Fibroblast of lung (primary cell): ENCODE measurements around the gene KLK14. TPM values are rescaled to one million over a fixed set of nuclear protein-coding genes. Genes with fewer than 3 reads are reported as not detected.

Experiments used
- DNase-seq, 2 donors: peaks; one replicate each; pipeline versions ENCODE4 v3.0.0 to v3.0.0-alpha.2; 2010; ENCODE audit warnings: low read depth in 2 of 2
- H2AFZ ChIP-seq: 2 replicates; pipeline ENCODE4 v1.5.1; 2012; ENCODE audit warnings: low read length, control low read depth, inconsistent platforms
- H3K27ac ChIP-seq: 2 replicates; pipeline ENCODE4 v1.5.1; 2011; ENCODE audit warnings: low read length, control low read depth; ENCODE audit not compliant: insufficient read depth
- H3K27me3 ChIP-seq: 2 replicates; pipeline ENCODE4 v1.5.1; 2011; ENCODE audit warnings: mild to moderate bottlenecking, low read length; ENCODE audit not compliant: control insufficient read depth, insufficient read depth
- H3K36me3 ChIP-seq: 2 replicates; pipeline ENCODE4 v1.5.1; 2011; ENCODE audit warnings: low read length; ENCODE audit not compliant: control insufficient read depth, insufficient read depth
- H3K4me1 ChIP-seq: 2 replicates; pipeline ENCODE4 v1.5.1; 2011; ENCODE audit warnings: low read length; ENCODE audit not compliant: control insufficient read depth, insufficient read depth; ENCODE audit errors: extremely low read depth
- H3K4me2 ChIP-seq: 2 replicates; pipeline ENCODE4 v1.5.1; 2011; ENCODE audit warnings: low read length, control low read depth; ENCODE audit not compliant: insufficient read depth; ENCODE audit errors: extremely low read depth
- H3K4me3 ChIP-seq, 4 experiments: fragments of 200-600 bp in 1 of 4; sonication (generic) in 1 of 4; replicated peaks in 1 of 4; 2 replicates each; pipeline ENCODE4 v1.5.1; 2011 to 2016; ENCODE audit warnings: low read length in 4 of 4, low read depth in 3 of 4, mild to moderate bottlenecking in 3 of 4, control low read depth in 2 of 4, inconsistent platforms in 1 of 4, mixed read lengths in 1 of 4; ENCODE audit not compliant: insufficient read depth in 1 of 4; ENCODE audit errors: control extremely low read depth in 1 of 4
- H3K79me2 ChIP-seq: 2 replicates; pipeline ENCODE4 v1.5.1; 2012; ENCODE audit warnings: mild to moderate bottlenecking, low read length, inconsistent platforms; ENCODE audit not compliant: control insufficient read depth, insufficient read depth
- H3K9ac ChIP-seq: 2 replicates; pipeline ENCODE4 v1.5.1; 2011; ENCODE audit warnings: mild to moderate bottlenecking, low read length, control low read depth; ENCODE audit not compliant: insufficient read depth
- H3K9me3 ChIP-seq: 2 replicates; pipeline ENCODE4 v1.5.1; 2012; ENCODE audit warnings: low read depth, low read length; ENCODE audit not compliant: control insufficient read depth, insufficient read depth
- H4K20me1 ChIP-seq: 2 replicates; pipeline ENCODE4 v1.5.1; 2011; ENCODE audit warnings: low read length; ENCODE audit not compliant: control insufficient read depth, insufficient read depth; ENCODE audit errors: extremely low read depth
- CTCF ChIP-seq, 2 donors: IDR thresholded peaks in 1 of 2; conservative IDR thresholded peaks in 1 of 2; 1 replicate in 1 of 2; 2 replicates in 1 of 2; pipeline ENCODE4 v1.5.1; 2011 to 2012; ENCODE audit warnings: low read length in 2 of 2, control low read depth in 1 of 2, inconsistent platforms in 1 of 2, low read depth in 1 of 2, mild to moderate bottlenecking in 1 of 2
- EZH2 ChIP-seq: IDR thresholded peaks from 2 replicates; pipeline ENCODE4 v1.5.1; 2012; ENCODE audit warnings: low read length, control low read depth, mild to moderate bottlenecking; ENCODE audit errors: missing control alignments
- polyA plus RNA-seq, 2 donors: library from polyadenylated mRNA; depleted of rRNA in 1 of 2; stranded (reverse) in 1 of 2; unstranded in 1 of 2; fragments of >200 nt; gene quantifications; 2 replicates each; pipeline ENCODE4 v1.2.1, GENCODE V29; 2011 to 2012; ENCODE audit warnings: missing spikeins in 1 of 2
- total RNA-seq: library from RNA; depleted of rRNA; stranded (reverse); fragments of >200 nt; gene quantifications from 2 replicates; pipeline ENCODE4 v1.2.1, GENCODE V29; 2014

KLK14 gene
- total and polyA plus RNA-seq, 2 donors (not counting 1 experiment from before 2014, with no cell fraction given), result not detected

- DNase-seq, result no peak
- Histone ChIP-seq H4K20me1 (no peaks in the 10 kb centered on the region), H3K9me3 (no peaks in the 10 kb centered on the region), H3K79me2 (no peaks in the 10 kb centered on the region), H3K27me3 (no peaks in the 10 kb centered on the region), H3K36me3 (no peaks in the 10 kb centered on the region), H3K4me3 (no peak overlapping the region), H3K4me2 (no peak overlapping the region), H2AFZ (no peak overlapping the region), H3K27ac (no peak overlapping the region), H3K4me1 (no peaks in the 10 kb centered on the region), H3K9ac (no peak overlapping the region)
- TF ChIP-seq EZH2, result no peak
- no peak for TF ChIP-seq CTCF (conservative IDR thresholded peaks at IDR 0.05 in 1 of 2, IDR thresholded peaks at IDR 0.05 in 1 of 2; ENCODE audit: low read depth in 1 of 2, low read length in 2 of 2)
These were observed 36.4 kb upstream of the KLK14 start for GRCh38 chr19:51119101-51119500.

- H3K4me1 ChIP-seq, result no peaks in the 10 kb centered on the region
- no peak overlapping the region for H3K4me2 ChIP-seq
- no peak overlapping the region for H3K9ac ChIP-seq
- no peak overlapping the region for H3K4me3 ChIP-seq
- no peaks in the 10 kb centered on the region for H3K79me2 ChIP-seq
- TF ChIP-seq EZH2 (no peak), CTCF (conservative IDR thresholded peaks at IDR 0.05 in 1 of 2, IDR thresholded peaks at IDR 0.05 in 1 of 2; ENCODE audit: low read depth in 1 of 2, low read length in 2 of 2) (no peak)
- no peak for DNase-seq
- no peaks in the 10 kb centered on the region for H3K36me3 ChIP-seq
- H2AFZ ChIP-seq, result no peak overlapping the region
- H3K9me3 ChIP-seq, result no peaks in the 10 kb centered on the region
- H3K27ac ChIP-seq, result no peak overlapping the region
- H4K20me1 ChIP-seq, result no peaks in the 10 kb centered on the region
- peaks cover 7% of the 10 kb centered on the region for H3K27me3 ChIP-seq
These were observed 34.1 kb upstream of the KLK14 start for GRCh38 chr19:51116736-51117286.

- no peak overlapping the region for H3K9ac ChIP-seq
- TF ChIP-seq CTCF (conservative IDR thresholded peaks at IDR 0.05 in 1 of 2, IDR thresholded peaks at IDR 0.05 in 1 of 2; ENCODE audit: low read depth in 1 of 2, low read length in 2 of 2) (no peak), EZH2 (no peak)
- H3K9me3 ChIP-seq, result no peaks in the 10 kb centered on the region
- no peaks in the 10 kb centered on the region for H3K4me1 ChIP-seq
- no peak overlapping the region for H3K4me2 ChIP-seq
- H4K20me1 ChIP-seq, result no peaks in the 10 kb centered on the region
- no peak overlapping the region for H3K27ac ChIP-seq
- no peak overlapping the region for H2AFZ ChIP-seq
- H3K4me3 ChIP-seq, result no peak overlapping the region
- DNase-seq, result no peak
- no peaks in the 10 kb centered on the region for H3K79me2 ChIP-seq
- peaks cover 7% of the 10 kb centered on the region for H3K27me3 ChIP-seq
- H3K36me3 ChIP-seq, result no peaks in the 10 kb centered on the region
These were observed 31.5 kb upstream of the KLK14 start for GRCh38 chr19:51114087-51114729.
